ENCODE measurements around the gene MTA3. TPM values are rescaled to one million over a fixed set of nuclear protein-coding genes. Genes with fewer than 3 reads are reported as not detected.

Gene MTA3
- total and polyA plus RNA-seq, 2 of the 8 experiments (the other 6 are each of a cell fraction or from before 2014, with no cell fraction given) = 125 to 184 TPM

GRCh38 chr2:42758751-42759150 lies 190.3 kb downstream of the MTA3 start:
- Histone ChIP-seq H3K18ac (ENCODE audit: extremely low read depth, low read length) (no peak overlapping the region), H3K9ac (replicated peaks in 1 of 4; ENCODE audit: extremely low read depth in 1 of 4, low read depth in 3 of 4, low read length in 3 of 4) (no peak overlapping the region), H3K79me2 (ENCODE audit: control insufficient read depth in 1 of 2, insufficient read depth in 2 of 2, low read length in 2 of 2) (no peaks in the 10 kb centered on the region), H3K79me1 (ENCODE audit: low read depth, low read length) (no peaks in the 10 kb centered on the region; the same call in 1 of the 2 replicates), H3K23ac (ENCODE audit: insufficient read length) (no peak overlapping the region), H3K4me2 (ENCODE audit: insufficient read depth in 1 of 2, low read depth in 2 of 2, low read length in 2 of 2) (no peak overlapping the region), H3K4me3 (ENCODE audit: extremely low read depth in 1 of 4, insufficient read depth in 2 of 4, low read depth in 3 of 4, low read length in 4 of 4) (no peak overlapping the region), H2BK5ac (ENCODE audit: low read depth, low read length) (no peak overlapping the region), H4K8ac (ENCODE audit: extremely low read depth, insufficient read depth, low read length) (no peak overlapping the region), H2BK15ac (ENCODE audit: low read length) (no peak overlapping the region), H2BK12ac (ENCODE audit: low read depth, low read length) (no peak overlapping the region), H3K27ac (ENCODE audit: low read depth, low read length) (no peak overlapping the region), H2AFZ (ENCODE audit: low read length) (no peak overlapping the region), H3K36me3 (ENCODE audit: control insufficient read depth in 2 of 4, insufficient read depth in 4 of 4, low read length in 3 of 4) (peaks cover 0 to 3% (median 0%) of the 10 kb centered on the region in 4 experiments; a peak in 2 of 8 replicates), H3K27me3 (replicated peaks in 1 of 4; ENCODE audit: control insufficient read depth in 3 of 4, extremely low read depth in 1 of 4, insufficient read depth in 3 of 4, low read length in 3 of 4) (no peaks in the 10 kb centered on the region), H4K20me1 (replicated peaks in 1 of 2; ENCODE audit: control insufficient read depth in 1 of 2, insufficient read depth in 2 of 2, low read length in 2 of 2) (no peaks in the 10 kb centered on the region), H2BK20ac (ENCODE audit: low read length) (no peak overlapping the region), H2AK5ac (ENCODE audit: low read depth, low read length) (no peak overlapping the region), H3K9me3 (ENCODE audit: insufficient read depth in 2 of 2, low read depth in 1 of 2, low read length in 1 of 2) (no peaks in the 10 kb centered on the region), H4K5ac (ENCODE audit: insufficient read length, low read depth, low read length) (no peak overlapping the region), H2BK120ac (replicated peaks; ENCODE audit: low read depth, low read length) (no peak overlapping the region), H4K91ac (replicated peaks; ENCODE audit: insufficient read length, low read length) (no peak overlapping the region), H3K23me2 (ENCODE audit: low read depth, low read length) (no peaks in the 10 kb centered on the region), H3K4me1 (replicated peaks in 1 of 4; ENCODE audit: control insufficient read depth in 3 of 4, insufficient read depth in 4 of 4, low read length in 3 of 4) (no peaks in the 10 kb centered on the region), H3K4ac (replicated peaks; ENCODE audit: insufficient read length, low read depth, low read length) (no peak overlapping the region), H3K14ac (ENCODE audit: insufficient read length) (no peak overlapping the region), H3K56ac (replicated peaks; ENCODE audit: insufficient read length, low read depth, low read length) (no peak overlapping the region)
- ChIA-PET CTCF (ENCODE audit: partially characterized antibody) (interaction anchor here (2.5 to 4.5 kb wide), 3 partner anchors 10 to 16 kb away, joined by 7 to 23 read pairs (median 16); no protein-coding TSS in a partner anchor), POLR2A (ENCODE audit: partially characterized antibody) (interaction anchor here (1.0 to 1.8 kb wide), 3 partner anchors 10 to 37 kb away, joined by 3 to 4 read pairs (median 3); no protein-coding TSS in a partner anchor)
- FAIRE-seq (no peak), DNase-seq (ENCODE audit: low read depth in 1 of 2, low spot score in 2 of 2) (no peak)
- WGBS, 2 experiments (ENCODE audit: extremely low coverage in 1 of 2, insufficient coverage in 1 of 2, insufficient read length in 1 of 2, insufficient replicate concordance in 2 of 2, low coverage in 1 of 2, low lambda C conversion rate in 2 of 2, missing lambda C conversion rate in 1 of 2) = 91% methylated on average over 1 of the region's 1 CpG; no CpG with 5 or more reads in 1 of the 2 experiments
- TF ChIP-seq SP4 (IDR thresholded peaks at IDR 0.05; ENCODE audit: low read length) (no peak), TAF1 (IDR thresholded peaks at IDR 0.05; ENCODE audit: low read depth, low read length) (no peak), POU5F1 (IDR thresholded peaks at IDR 0.05; ENCODE audit: low read depth, low read length) (no peak), BRCA1 (IDR thresholded peaks at IDR 0.05; ENCODE audit: low read depth, low read length) (no peak), HDAC6 (IDR thresholded peaks at IDR 0.05; ENCODE audit: low read depth, low read length) (no peak), NANOG (IDR thresholded peaks at IDR 0.05; ENCODE audit: insufficient read depth, low read depth, low read length, poor library complexity, severe bottlenecking) (no peak), CEBPB (IDR thresholded peaks at IDR 0.05; ENCODE audit: low read depth, low read length) (no peak), BCL11A (IDR thresholded peaks at IDR 0.05; ENCODE audit: low read depth in 2 of 2, low read length in 2 of 2) (no peak), CHD1 (IDR thresholded peaks at IDR 0.05; ENCODE audit: low read depth, low read length) (no peak), FOSL1 (IDR thresholded peaks at IDR 0.05; ENCODE audit: insufficient read depth, low read depth, low read length) (no peak), SIRT6 (IDR thresholded peaks at IDR 0.05; ENCODE audit: low read length) (no peak), ATF2 (IDR thresholded peaks at IDR 0.05; ENCODE audit: low read length) (no peak), SIX5 (IDR thresholded peaks at IDR 0.05; ENCODE audit: low read depth, low read length) (no peak), TAF7 (optimal IDR thresholded peaks at IDR 0.05; ENCODE audit: borderline replicate concordance, low read depth, low read length) (no peak)

Data from H1 (cell line).